HepG2 (cell line): ENCODE data around the gene INTS3. TPM values are rescaled to one million over a fixed set of nuclear protein-coding genes. Genes with fewer than 3 reads are reported as not detected.

ENCODE experiments used
- GATA4 ChIP-seq: sonication (generic); IDR thresholded peaks from 2 replicates; pipeline ENCODE4 v1.6.1; 2016; ENCODE audit warnings: antibody characterized with exemption, low read depth, borderline replicate concordance
- IRF9 ChIP-seq: sonication (generic); formaldehyde crosslinking; IDR thresholded peaks from 2 replicates; pipeline ENCODE4 v1.8.0; 2022; ENCODE audit warnings: missing genetic modification reagents, mild to moderate bottlenecking, borderline replicate concordance
- KDM2A ChIP-seq: sonication (generic); formaldehyde crosslinking; IDR thresholded peaks from 2 replicates; pipeline ENCODE4 v1.4.0; 2020; ENCODE audit warnings: low read depth, missing genetic modification reagents, borderline replicate concordance
- KLF9 ChIP-seq: IDR thresholded peaks from 2 replicates; pipeline ENCODE4 v1.6.1; 2016; ENCODE audit warnings: low read depth
- MED8 ChIP-seq: sonication (generic); formaldehyde crosslinking; IDR thresholded peaks from 2 replicates; pipeline ENCODE4 v1.8.1; 2023; ENCODE audit warnings: mild to moderate bottlenecking, missing genetic modification reagents; ENCODE audit not compliant: insufficient replicate concordance
- NFKB2 ChIP-seq: sonication (generic); formaldehyde crosslinking; IDR thresholded peaks from 2 replicates; pipeline ENCODE4 v1.4.0; 2020; ENCODE audit warnings: missing genetic modification reagents, borderline replicate concordance
- NR3C1 ChIP-seq: sonication (generic); formaldehyde crosslinking; IDR thresholded peaks from 2 replicates; pipeline ENCODE4 v1.4.0; 2020; ENCODE audit warnings: missing genetic modification reagents
- POLR2AphosphoS2 ChIP-seq: IDR thresholded peaks from 2 replicates; pipeline ENCODE4 v1.6.1; 2011; ENCODE audit warnings: low read depth, low read length, improper control_type of control experiment
- PPARG ChIP-seq: conservative IDR thresholded peaks from 2 replicates; pipeline ENCODE4 v1.6.1; 2016; ENCODE audit warnings: missing biosample characterization, missing genetic modification reagents
- PRMT3 ChIP-seq: sonication (generic); formaldehyde crosslinking; IDR thresholded peaks from 2 replicates; pipeline ENCODE4 v1.8.1; 2022; ENCODE audit warnings: low read depth, mild to moderate bottlenecking, moderate library complexity, missing genetic modification reagents, borderline replicate concordance
- RAD51 ChIP-seq: fragments of 450-650 bp; IDR thresholded peaks from 2 replicates; pipeline ENCODE4 v1.6.1; 2016; ENCODE audit warnings: borderline replicate concordance
- SALL1 ChIP-seq: sonication (generic); formaldehyde crosslinking; IDR thresholded peaks from 2 replicates; pipeline ENCODE4 v1.8.0; 2022; ENCODE audit warnings: mild to moderate bottlenecking, missing genetic modification reagents
- SETDB1 ChIP-seq: sonication (generic); formaldehyde crosslinking; IDR thresholded peaks from 2 replicates; pipeline ENCODE4 v1.5.1; 2020; ENCODE audit warnings: missing genetic modification reagents, mild to moderate bottlenecking, borderline replicate concordance
- SUZ12 ChIP-seq: fragments of 150-350 bp; IDR thresholded peaks from 2 replicates; pipeline ENCODE4 v1.6.1; 2014; ENCODE audit warnings: low read depth, low read length
- TEAD2 ChIP-seq: sonication (generic); formaldehyde crosslinking; IDR thresholded peaks from 2 replicates; pipeline ENCODE4 v1.9.0; 2021; ENCODE audit warnings: missing genetic modification reagents
- TOPORS ChIP-seq: sonication (generic); formaldehyde crosslinking; IDR thresholded peaks from 2 replicates; pipeline ENCODE4 v1.8.0; 2023; ENCODE audit warnings: mild to moderate bottlenecking, missing genetic modification reagents
- U2AF1 ChIP-seq: fragments of 200-400 bp; formaldehyde crosslinking; optimal IDR thresholded peaks from 2 replicates; pipeline ENCODE3; 2017; ENCODE audit warnings: mild to moderate bottlenecking, low read depth, low read length
- ZKSCAN5 ChIP-seq: sonication (generic); formaldehyde crosslinking; IDR thresholded peaks from 2 replicates; pipeline ENCODE4 v1.5.1; 2020; ENCODE audit warnings: mild to moderate bottlenecking, missing genetic modification reagents
- ZMYM4 ChIP-seq: sonication (generic); formaldehyde crosslinking; IDR thresholded peaks from 2 replicates; pipeline ENCODE4 v1.8.1; 2023; ENCODE audit warnings: mild to moderate bottlenecking, missing genetic modification reagents
- ZNF264 ChIP-seq: sonication (generic); formaldehyde crosslinking; IDR thresholded peaks from 2 replicates; pipeline ENCODE4 v1.4.0; 2020; ENCODE audit warnings: missing genetic modification reagents
- ZNF282 ChIP-seq: fragments of 450-650 bp; IDR thresholded peaks from 2 replicates; pipeline ENCODE4 v1.6.1; 2018; ENCODE audit not compliant: partially characterized antibody
- ZNF333 ChIP-seq: sonication (generic); formaldehyde crosslinking; IDR thresholded peaks from 2 replicates; pipeline ENCODE4 v1.4.0; 2020; ENCODE audit warnings: mild to moderate bottlenecking, missing genetic modification reagents, borderline replicate concordance
- ZNF550 ChIP-seq: sonication (generic); formaldehyde crosslinking; IDR thresholded peaks from 2 replicates; pipeline ENCODE4 v1.4.0; 2020; ENCODE audit warnings: mild to moderate bottlenecking, missing genetic modification reagents, borderline replicate concordance
- ZNF589 ChIP-seq: sonication (generic); formaldehyde crosslinking; conservative IDR thresholded peaks from 2 replicates; pipeline ENCODE4 v1.8.0; 2022; ENCODE audit warnings: mild to moderate bottlenecking, moderate library complexity, missing genetic modification reagents
- ZNF687 ChIP-seq: sonication (generic); formaldehyde crosslinking; IDR thresholded peaks from 2 replicates; pipeline ENCODE4 v1.5.1; 2020; ENCODE audit warnings: mild to moderate bottlenecking, missing genetic modification reagents, moderate library complexity
- ZNF776 ChIP-seq: sonication (generic); formaldehyde crosslinking; IDR thresholded peaks from 2 replicates; pipeline ENCODE4 v1.4.0; 2020; ENCODE audit warnings: mild to moderate bottlenecking, missing genetic modification reagents
- ZNF792 ChIP-seq: IDR thresholded peaks from 2 replicates; pipeline ENCODE4 v1.6.1; 2016
- polyA plus RNA-seq, 8 experiments: library from polyadenylated mRNA; depleted of rRNA in 3 of 8; stranded (reverse) in 7 of 8; unstranded in 1 of 8; fragments of >200 nt; fragmentation: Illumina TruSeq in 4 of 8; extraction: Trizol in 4 of 8; gene quantifications; 2 replicates each; pipeline versions ENCODE4 v1.2.1 to v1.2.3, GENCODE V29; 2011 to 2016; ENCODE audit warnings: low read depth in 4 of 8, missing spikeins in 1 of 8, mixed read lengths in 1 of 8; ENCODE audit not compliant: insufficient read depth in 1 of 8
- total RNA-seq, 5 experiments: library from RNA; depleted of rRNA; stranded (reverse); fragments of >200 nt; fragmentation: Illumina TruSeq; extraction: Trizol; gene quantifications; 2 replicates each; pipeline ENCODE4 v1.2.3, GENCODE V29; 2016; ENCODE audit warnings: low read depth in 1 of 5

Gene INTS3
- total and polyA plus RNA-seq, 2 of the 13 experiments (the other 11 are each of a cell fraction or from before 2014, with no cell fraction given) = 17.2 to 27.2 TPM

GRCh38 chr1:153768316-153769181, 40.7 kb downstream of the INTS3 start (continued):
- TF ChIP-seq ZNF687 (CRISPR knock-in tag) = peak; percentile 71
- TF ChIP-seq ZNF333 (CRISPR knock-in tag) = no peak
- no peak for TF ChIP-seq SETDB1
- TF ChIP-seq U2AF1 = no peak
- no peak for TF ChIP-seq ZNF776 (CRISPR knock-in tag)
- no peak for TF ChIP-seq MED8 (CRISPR knock-in tag)
- TF ChIP-seq POLR2AphosphoS2 = no peak
- TF ChIP-seq PPARG (CRISPR knock-in tag) = peak; percentile 56
- TF ChIP-seq SUZ12 = no peak
- no peak for TF ChIP-seq ZNF550 (CRISPR knock-in tag)
- no peak; the same call in 1 of the 2 replicates for TF ChIP-seq ZNF792 (CRISPR knock-in tag)
- TF ChIP-seq TEAD2 (CRISPR knock-in tag) = no peak
- no peak for TF ChIP-seq ZKSCAN5 (CRISPR knock-in tag)
- no peak for TF ChIP-seq PRMT3 (CRISPR knock-in tag)
- TF ChIP-seq GATA4 = no peak
- peak; percentile 41; the same call in 1 of the 2 replicates for TF ChIP-seq ZMYM4 (CRISPR knock-in tag)
- peak; percentile 40; the same call in 1 of the 2 replicates for TF ChIP-seq SALL1 (CRISPR knock-in tag)
- TF ChIP-seq ZNF264 (CRISPR knock-in tag) = no peak
- TF ChIP-seq KLF9 (CRISPR knock-in tag) = no peak
- no peak for TF ChIP-seq ZNF282
- no peak for TF ChIP-seq NR3C1 (CRISPR knock-in tag)
- TF ChIP-seq NFKB2 (CRISPR knock-in tag) = no peak
- TF ChIP-seq ZNF589 (CRISPR knock-in tag) = no peak
- TF ChIP-seq TOPORS (CRISPR knock-in tag) = no peak
- TF ChIP-seq KDM2A (CRISPR knock-in tag) = no peak
- no peak for TF ChIP-seq IRF9 (CRISPR knock-in tag)
- no peak for TF ChIP-seq RAD51
